GM06990 (cell line): ENCODE results near the gene CUTC.

Experiments
- DNase-seq: peaks from one replicate; pipeline ENCODE4 v3.0.0-alpha.2; 2011; ENCODE audit not compliant: insufficient read length; ENCODE audit errors: extremely low read depth
- H3K27me3 ChIP-seq: replicated peaks from 2 replicates; pipeline ENCODE4 v1.6.0; 2011; ENCODE audit warnings: low read length; ENCODE audit not compliant: control insufficient read depth, insufficient read depth
- H3K36me3 ChIP-seq: 2 replicates; pipeline ENCODE4 v1.5.1; 2011; ENCODE audit warnings: low read length; ENCODE audit not compliant: control insufficient read depth, insufficient read depth
- H3K4me3 ChIP-seq: replicated peaks from 2 replicates; pipeline ENCODE4 v1.5.1; 2011; ENCODE audit warnings: low read depth, mild to moderate bottlenecking, control low read depth, low read length
- CTCF ChIP-seq: IDR thresholded peaks from 2 replicates; pipeline ENCODE4 v1.5.1; 2011; ENCODE audit warnings: low read length, control low read depth, mild to moderate bottlenecking, inconsistent platforms; ENCODE audit not compliant: insufficient read depth, poor library complexity, severe bottlenecking

The CUTC gene

DNA sequence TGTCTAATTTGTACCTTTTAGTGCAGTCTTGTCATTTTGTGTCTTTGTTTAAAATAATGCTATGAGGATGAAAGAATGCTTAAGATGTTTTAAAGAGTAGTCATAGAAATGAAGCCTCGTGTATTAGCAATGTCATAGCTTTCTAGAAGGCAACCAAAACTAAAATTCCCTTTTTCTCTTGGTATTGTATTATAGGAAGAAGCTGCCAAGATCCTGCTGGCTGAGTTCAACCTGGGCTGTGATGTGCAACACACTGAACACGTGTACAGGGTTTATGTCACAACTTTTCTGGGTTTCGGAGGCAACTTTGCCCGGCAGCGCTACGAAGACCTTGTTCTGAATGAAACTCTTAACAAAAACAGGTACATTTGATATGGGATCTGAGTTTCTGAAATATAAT, 36.3 kb upstream of the CUTC start:
- Histone ChIP-seq H3K4me3 (no peak overlapping the region), H3K27me3 (no peaks in the 10 kb centered on the region), H3K36me3 (peaks cover 10% of the 10 kb centered on the region)
- DNase-seq: no peak
- no peak for TF ChIP-seq CTCF

GRCh38 chr10:99698504-99699080, 33.4 kb upstream of the CUTC start:
- DNase-seq: no peak
- TF ChIP-seq CTCF: peak; percentile 19
- H3K36me3 ChIP-seq: peaks cover 9% of the 10 kb centered on the region
- H3K4me3 ChIP-seq: no peak overlapping the region
- H3K27me3 ChIP-seq: no peaks in the 10 kb centered on the region

- TF ChIP-seq CTCF: no peak
- no peak overlapping the region for H3K4me3 ChIP-seq
- H3K36me3 ChIP-seq: peaks cover 16% of the 10 kb centered on the region
- no peak for DNase-seq
- H3K27me3 ChIP-seq: no peaks in the 10 kb centered on the region
These were observed 31.4 kb upstream of the CUTC start for GRCh38 chr10:99700649-99701048.

DNA sequence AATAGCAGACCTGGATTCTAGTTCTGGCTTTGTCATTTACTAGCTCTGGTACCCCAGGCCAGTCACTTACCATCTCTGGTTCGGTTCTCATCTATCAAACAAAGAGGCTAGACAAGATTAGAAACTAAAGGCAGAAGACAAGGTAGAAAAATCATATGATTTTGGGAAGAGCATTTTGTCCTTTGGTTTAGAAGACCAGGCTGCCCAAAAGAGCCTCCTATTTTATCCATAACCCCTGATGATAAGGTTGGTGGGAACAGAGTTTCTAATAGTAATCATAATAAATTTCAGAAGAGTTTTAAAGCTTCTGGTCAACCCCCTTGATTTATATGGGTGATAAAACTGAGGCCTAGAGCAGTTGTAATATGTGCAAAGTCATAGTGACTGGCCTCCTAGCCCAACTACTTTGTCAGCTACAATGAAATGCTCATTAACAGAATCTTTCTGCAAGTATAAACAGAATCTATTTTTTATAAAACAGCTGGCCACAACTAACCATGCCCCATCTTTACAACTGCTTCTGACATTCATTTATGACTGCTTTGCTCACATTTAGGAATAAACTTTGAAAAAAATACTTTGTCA, 23.5 kb upstream of the CUTC start:
- no peak overlapping the region for H3K4me3 ChIP-seq
- no peak for DNase-seq
- no peaks in the 10 kb centered on the region for H3K27me3 ChIP-seq
- peaks cover 12% of the 10 kb centered on the region for H3K36me3 ChIP-seq
- no peak for TF ChIP-seq CTCF

GRCh38 chr10:99709480-99710229, 22.4 kb upstream of the CUTC start:
- TF ChIP-seq CTCF: no peak
- Histone ChIP-seq H3K36me3 (peaks cover 12% of the 10 kb centered on the region), H3K4me3 (no peak overlapping the region), H3K27me3 (no peaks in the 10 kb centered on the region)
- peak; percentile 46 for DNase-seq
